PC-3 (cell line): Measurements from ENCODE around the gene PPP1R17. TPM values are rescaled to one million over a fixed set of nuclear protein-coding genes. Genes with fewer than 3 reads are reported as not detected.
A peak's percentile ranks its signal among the peaks of the same experiment; 100 is the strongest.

ENCODE experiments used
- ATAC-seq: fragments of 200-7000 bp; cut with Tn5 transposase; 2 replicates; pipeline ENCODE4 v1.9.1; 2020; ENCODE audit warnings: mild to moderate bottlenecking, moderate library complexity
- BruUV-seq: library from RNA; stranded (reverse); fragments of 400-500 nt; replicated peaks from 2 replicates; lab custom pipeline; 2021; lab: Mats Ljungman, UMichigan
- CTCF ChIA-PET: fragments of 300-600 bp; sonication (Branson Sonifier 250); formaldehyde crosslinking; loops from one replicate; lab custom pipeline; 2022; ENCODE audit warnings: antibody characterized with exemption; lab: Charles Lee
- POLR2A ChIA-PET: fragments of 300-600 bp; sonication (Branson Sonifier 250); formaldehyde crosslinking; loops from one replicate; lab custom pipeline; 2022; ENCODE audit warnings: antibody characterized with exemption; ENCODE audit not compliant: unreplicated experiment; lab: Charles Lee
- DNase-seq: peaks from one replicate; pipeline ENCODE4 v3.0.0-alpha.2; 2015
- H2AFZ ChIP-seq: fragments of 300-600 bp; sonication (generic); 2 replicates; pipeline ENCODE4 v1.6.0; 2016; ENCODE audit warnings: antibody characterized with exemption, low read length
- H3F3A ChIP-seq: fragments of 300-600 bp; sonication (generic); one replicate; pipeline ENCODE4 v1.6.0; 2017; ENCODE audit warnings: antibody characterized with exemption, low read length, control low read depth, mild to moderate bottlenecking; ENCODE audit not compliant: unreplicated experiment
- H3K27ac ChIP-seq: fragments of 300-600 bp; sonication (generic); 2 replicates; pipeline ENCODE4 v1.5.1; 2016; ENCODE audit warnings: mild to moderate bottlenecking, low read length
- H3K27me3 ChIP-seq: fragments of 300-600 bp; sonication (generic); 2 replicates; pipeline ENCODE4 v1.6.1; 2016; ENCODE audit warnings: low read length, mixed read lengths
- H3K36me3 ChIP-seq: fragments of 300-600 bp; sonication (generic); 2 replicates; pipeline ENCODE4 v1.6.1; 2016; ENCODE audit warnings: low read depth, mixed run types, low read length, mixed read lengths
- H3K4me1 ChIP-seq: fragments of 300-600 bp; sonication (generic); 2 replicates; pipeline ENCODE4 v1.5.1; 2016; ENCODE audit warnings: low read length; ENCODE audit not compliant: insufficient read depth
- H3K4me2 ChIP-seq: fragments of 300-600 bp; sonication (generic); 2 replicates; pipeline ENCODE4 v1.6.0; 2016; ENCODE audit warnings: low read length
- H3K4me3 ChIP-seq: fragments of 300-600 bp; sonication (generic); 2 replicates; pipeline ENCODE4 v1.5.1; 2016; ENCODE audit warnings: mild to moderate bottlenecking, low read length, mixed read lengths
- H3K79me2 ChIP-seq: fragments of 300-600 bp; sonication (generic); 2 replicates; pipeline ENCODE4 v1.6.1; 2017; ENCODE audit warnings: low read length, mixed read lengths
- H3K9ac ChIP-seq: fragments of 300-600 bp; sonication (generic); 2 replicates; pipeline ENCODE4 v1.6.0; 2016; ENCODE audit warnings: mild to moderate bottlenecking, low read length
- H3K9me2 ChIP-seq: fragments of 300-600 bp; sonication (generic); replicated peaks from 2 replicates; pipeline ENCODE4 v1.6.1; 2016; ENCODE audit warnings: mixed run types, low read length, mixed read lengths
- H3K9me3 ChIP-seq: fragments of 300-600 bp; sonication (generic); 2 replicates; pipeline ENCODE4 v1.6.1; 2016; ENCODE audit warnings: low read length, mixed read lengths
- H4K20me1 ChIP-seq: fragments of 300-600 bp; sonication (generic); 2 replicates; pipeline ENCODE4 v1.6.1; 2016; ENCODE audit warnings: low read length, mixed read lengths
- EZH2 ChIP-seq: fragments of 300-600 bp; sonication (generic); IDR thresholded peaks from one replicate; pipeline ENCODE4 v1.6.1; 2017; ENCODE audit warnings: antibody characterized with exemption, mild to moderate bottlenecking, low read length; ENCODE audit not compliant: unreplicated experiment
- EZH2phosphoT487 ChIP-seq: fragments of 300-600 bp; sonication (generic); IDR thresholded peaks from 2 replicates; pipeline ENCODE4 v1.6.1; 2018; ENCODE audit warnings: mild to moderate bottlenecking, antibody characterized with exemption, low read length, borderline replicate concordance
- intact Hi-C: fragments of 100-400 bp; cut with micrococcal nuclease; formaldehyde crosslinking; loops from 2 replicates; pipeline ENCODE4 v1.9.0; 2023
- total RNA-seq: library from RNA; depleted of rRNA; stranded (reverse); fragments of >200 nt; gene quantifications from 2 replicates; pipeline ENCODE4 v1.2.3, GENCODE V29; 2014
- TF ChIP-seq, protein P1 (sequence below): fragments of 300-600 bp; sonication (generic); conservative IDR thresholded peaks from 2 replicates; pipeline ENCODE4 v1.5.1; 2017; ENCODE audit warnings: antibody characterized with exemption, low read depth, mild to moderate bottlenecking, low read length

PPP1R17 gene
- total RNA-seq, 1 experiment from 2014 or later, result not detected

- BruUV-seq, result no TSS peak
- ChIA-PET CTCF (no interaction called here), POLR2A (no interaction called here)
- Histone ChIP-seq H3K9me3 (no peaks in the 10 kb centered on the region), H3K27me3 (peaks cover 74% of the 10 kb centered on the region), H3K4me2 (no peak overlapping the region), H3F3A (no peaks in the 10 kb centered on the region), H3K9ac (no peak overlapping the region), H3K9me2 (no peaks in the 10 kb centered on the region), H3K4me1 (no peaks in the 10 kb centered on the region), H2AFZ (no peak overlapping the region), H4K20me1 (no peaks in the 10 kb centered on the region), H3K27ac (no peak overlapping the region), H3K4me3 (no peak overlapping the region), H3K36me3 (no peaks in the 10 kb centered on the region), H3K79me2 (no peaks in the 10 kb centered on the region)
- DNase-seq (no peak), ATAC-seq (no peak)
- intact Hi-C loops, result no loop called here
- TF ChIP-seq EZH2, result no peak
- TF ChIP-seq, protein P1, sequence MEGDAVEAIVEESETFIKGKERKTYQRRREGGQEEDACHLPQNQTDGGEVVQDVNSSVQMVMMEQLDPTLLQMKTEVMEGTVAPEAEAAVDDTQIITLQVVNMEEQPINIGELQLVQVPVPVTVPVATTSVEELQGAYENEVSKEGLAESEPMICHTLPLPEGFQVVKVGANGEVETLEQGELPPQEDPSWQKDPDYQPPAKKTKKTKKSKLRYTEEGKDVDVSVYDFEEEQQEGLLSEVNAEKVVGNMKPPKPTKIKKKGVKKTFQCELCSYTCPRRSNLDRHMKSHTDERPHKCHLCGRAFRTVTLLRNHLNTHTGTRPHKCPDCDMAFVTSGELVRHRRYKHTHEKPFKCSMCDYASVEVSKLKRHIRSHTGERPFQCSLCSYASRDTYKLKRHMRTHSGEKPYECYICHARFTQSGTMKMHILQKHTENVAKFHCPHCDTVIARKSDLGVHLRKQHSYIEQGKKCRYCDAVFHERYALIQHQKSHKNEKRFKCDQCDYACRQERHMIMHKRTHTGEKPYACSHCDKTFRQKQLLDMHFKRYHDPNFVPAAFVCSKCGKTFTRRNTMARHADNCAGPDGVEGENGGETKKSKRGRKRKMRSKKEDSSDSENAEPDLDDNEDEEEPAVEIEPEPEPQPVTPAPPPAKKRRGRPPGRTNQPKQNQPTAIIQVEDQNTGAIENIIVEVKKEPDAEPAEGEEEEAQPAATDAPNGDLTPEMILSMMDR, result no peak
- TF ChIP-seq EZH2phosphoT487, result no peak
These were observed 35.0 kb upstream of the PPP1R17 start for GRCh38 chr7:31652063-31652326.

- peaks cover 85% of the 10 kb centered on the region for H3K27me3 ChIP-seq
- H3K4me2 ChIP-seq, result no peak overlapping the region
- H3K79me2 ChIP-seq, result no peaks in the 10 kb centered on the region
- POLR2A ChIA-PET, result no interaction called here
- no peak for TF ChIP-seq EZH2
- TF ChIP-seq, protein P1, result no peak; the same call in 1 of the 2 replicates
- TF ChIP-seq EZH2phosphoT487, result no peak
- H3K27ac ChIP-seq, result no peak overlapping the region
- intact Hi-C loops, result no loop called here
- H3F3A ChIP-seq, result no peaks in the 10 kb centered on the region
- H3K36me3 ChIP-seq, result no peaks in the 10 kb centered on the region
- no peaks in the 10 kb centered on the region for H3K9me3 ChIP-seq
- H3K9ac ChIP-seq, result no peak overlapping the region
- CTCF ChIA-PET, result interaction anchor here (0.6 kb wide), 1 partner anchor 613 kb away, joined by 3 read pairs; no protein-coding TSS in a partner anchor
- no peak overlapping the region for H3K4me3 ChIP-seq
- peak; percentile 36 for DNase-seq
- H3K4me1 ChIP-seq, result no peaks in the 10 kb centered on the region
- BruUV-seq, result no TSS peak
- H2AFZ ChIP-seq, result no peak overlapping the region
- ATAC-seq, result peak; percentile 88
- H4K20me1 ChIP-seq, result no peaks in the 10 kb centered on the region
- H3K9me2 ChIP-seq, result no peaks in the 10 kb centered on the region
These were observed 23.9 kb upstream of the PPP1R17 start for GRCh38 chr7:31663072-31663471.

DNA sequence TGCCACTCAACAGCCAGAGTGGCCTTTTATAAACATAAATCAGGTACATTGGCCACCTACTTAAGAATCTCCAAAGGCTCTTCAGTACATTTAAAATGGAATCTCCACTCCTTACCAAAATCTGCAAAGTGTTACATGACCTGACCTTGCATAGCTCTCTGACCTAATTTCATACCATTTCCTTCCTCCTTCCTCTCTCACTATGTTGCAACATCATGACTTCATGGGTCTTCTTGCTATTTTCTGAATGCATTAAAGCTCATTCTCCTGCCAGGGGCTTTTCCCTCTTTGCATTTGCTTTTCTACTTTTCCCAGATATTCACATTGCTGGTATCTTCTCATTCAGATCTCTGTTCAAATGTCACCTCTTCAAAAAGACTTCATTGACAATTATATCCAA, 22.1 kb upstream of the PPP1R17 start:
- CTCF ChIA-PET, result no interaction called here

More for the DNA sequence above, 22.1 kb upstream of the PPP1R17 start:
- TF ChIP-seq EZH2, result no peak
- no peak for TF ChIP-seq EZH2phosphoT487
- TF ChIP-seq, protein P1, result no peak
- Histone ChIP-seq H4K20me1 (no peaks in the 10 kb centered on the region), H3K36me3 (no peaks in the 10 kb centered on the region), H3K27ac (no peak overlapping the region), H3K9me2 (no peaks in the 10 kb centered on the region), H3F3A (no peaks in the 10 kb centered on the region), H3K9me3 (no peaks in the 10 kb centered on the region), H3K4me1 (no peaks in the 10 kb centered on the region), H3K4me3 (no peak overlapping the region), H3K27me3 (peaks cover 87% of the 10 kb centered on the region), H3K4me2 (no peak overlapping the region), H2AFZ (no peak overlapping the region), H3K79me2 (no peaks in the 10 kb centered on the region), H3K9ac (no peak overlapping the region)
- DNase-seq (no peak), ATAC-seq (no peak)
- POLR2A ChIA-PET, result no interaction called here
- no TSS peak for BruUV-seq
- intact Hi-C loops, result no loop called here
